Epithelial cell of proximal tubule (primary cell): ENCODE results near the gene GXYLT1. TPM values are rescaled to one million over a fixed set of nuclear protein-coding genes. Genes with fewer than 3 reads are reported as not detected.
A peak's percentile ranks its signal among the peaks of the same experiment; 100 is the strongest.

ENCODE experiments used
- DNase-seq: peaks from one replicate; pipeline ENCODE4 v3.0.0-alpha.2; 2011; ENCODE audit warnings: low read depth
- H3K4me3 ChIP-seq: 2 replicates; pipeline ENCODE4 v1.5.1; 2011; ENCODE audit warnings: low read depth, mild to moderate bottlenecking, low read length
- CTCF ChIP-seq: conservative IDR thresholded peaks from 2 replicates; pipeline ENCODE4 v1.5.1; 2012; ENCODE audit warnings: low read depth, mild to moderate bottlenecking, low read length
- total RNA-seq: library from RNA; depleted of rRNA; stranded (reverse); fragments of >200 nt; gene quantifications from 2 replicates; pipeline ENCODE4 v1.2.3, GENCODE V29; 2015

The GXYLT1 gene
- total RNA-seq, 1 donor from 2014 or later, result 9.6 TPM

- DNase-seq, result no peak
- TF ChIP-seq CTCF, result no peak
- H3K4me3 ChIP-seq, result no peak overlapping the region
These were observed 21.8 kb upstream of the GXYLT1 start for GRCh38 chr12:42166501-42166900.

GRCh38 chr12:42163913-42164312 lies 19.2 kb upstream of the GXYLT1 start:
- TF ChIP-seq CTCF, result no peak
- no peak for DNase-seq
- no peak overlapping the region for H3K4me3 ChIP-seq

GRCh38 chr12:42162965-42163364 lies 18.3 kb upstream of the GXYLT1 start:
- no peak for TF ChIP-seq CTCF
- no peak for DNase-seq
- no peak overlapping the region for H3K4me3 ChIP-seq

- no peak for DNase-seq
- no peak overlapping the region for H3K4me3 ChIP-seq
- TF ChIP-seq CTCF, result no peak
These were observed 17.5 kb upstream of the GXYLT1 start for GRCh38 chr12:42162193-42162592.

GRCh38 chr12:42161529-42161928 lies 16.9 kb upstream of the GXYLT1 start:
- H3K4me3 ChIP-seq, result no peak overlapping the region
- no peak for DNase-seq
- TF ChIP-seq CTCF, result no peak

GRCh38 chr12:42156232-42156631 lies 11.6 kb upstream of the GXYLT1 start:
- peak; percentile 72 for DNase-seq
- TF ChIP-seq CTCF, result no peak
- H3K4me3 ChIP-seq, result no peak overlapping the region

GRCh38 chr12:42145552-42146215 lies 1.0 kb upstream of the GXYLT1 start:
- no peak for DNase-seq
- peak; percentile 32 for TF ChIP-seq CTCF
- H3K4me3 ChIP-seq, result peak overlapping the region; percentile 73
